Ishikawa (cell line): Measurements from ENCODE around the gene MED13L.
A peak's percentile ranks its signal among the peaks of the same experiment; 100 is the strongest.

Experiments
- CEBPB ChIP-seq: IDR thresholded peaks from 2 replicates; pipeline ENCODE4 v1.6.1; 2012
- CREB1 ChIP-seq: IDR thresholded peaks from 2 replicates; pipeline ENCODE4 v1.6.1; 2012; ENCODE audit warnings: low read depth
- EGR1 ChIP-seq: IDR thresholded peaks from 2 replicates; pipeline ENCODE4 v1.6.1; 2012
- EP300 ChIP-seq: IDR thresholded peaks from 2 replicates; pipeline ENCODE4 v1.6.1; 2012; ENCODE audit warnings: borderline replicate concordance
- FOXM1 ChIP-seq: IDR thresholded peaks from 2 replicates; pipeline ENCODE4 v1.6.1; 2012; ENCODE audit warnings: low read depth, borderline replicate concordance
- MAX ChIP-seq: IDR thresholded peaks from 2 replicates; pipeline ENCODE4 v1.6.1; 2012
- NFIC ChIP-seq: IDR thresholded peaks from 2 replicates; pipeline ENCODE4 v1.6.1; 2012
- RAD21 ChIP-seq: IDR thresholded peaks from 2 replicates; pipeline ENCODE4 v1.6.1; 2012; ENCODE audit warnings: low read depth
- REST ChIP-seq: IDR thresholded peaks from 2 replicates; pipeline ENCODE4 v1.6.1; 2012; ENCODE audit warnings: low read depth, mild to moderate bottlenecking
- TAF1 ChIP-seq: IDR thresholded peaks from 2 replicates; pipeline ENCODE4 v1.6.1; 2012; ENCODE audit warnings: low read depth, mild to moderate bottlenecking
- TCF12 ChIP-seq: IDR thresholded peaks from 2 replicates; pipeline ENCODE4 v1.6.1; 2012; ENCODE audit warnings: low read depth
- TEAD4 ChIP-seq: IDR thresholded peaks from 2 replicates; pipeline ENCODE4 v1.6.1; 2012
- USF1 ChIP-seq: IDR thresholded peaks from 2 replicates; pipeline ENCODE4 v1.6.1; 2012
- YY1 ChIP-seq: IDR thresholded peaks from 2 replicates; pipeline ENCODE4 v1.6.1; 2012; ENCODE audit warnings: low read depth
- ZBTB7A ChIP-seq: IDR thresholded peaks from 2 replicates; pipeline ENCODE4 v1.6.1; 2012; ENCODE audit warnings: low read depth

The MED13L gene

GRCh38 chr12:116122628-116123027 is 154.9 kb downstream of the MED13L start:
- TF ChIP-seq NFIC = no peak
- no peak for TF ChIP-seq EP300
- no peak for TF ChIP-seq FOXM1
- no peak for TF ChIP-seq TEAD4
- no peak for TF ChIP-seq RAD21
- TF ChIP-seq TAF1 = no peak
- TF ChIP-seq MAX = no peak
- no peak for TF ChIP-seq USF1
- TF ChIP-seq CEBPB = no peak
- TF ChIP-seq CREB1 = no peak
- no peak for TF ChIP-seq ZBTB7A
- TF ChIP-seq REST = no peak
- TF ChIP-seq TCF12 = no peak
- TF ChIP-seq EGR1 = no peak

- TF ChIP-seq REST = no peak
- TF ChIP-seq ZBTB7A = no peak
- TF ChIP-seq CEBPB = 0 out of 2 replicates have a peak, but pooled peaks have one; percentile 36
- TF ChIP-seq NFIC = no peak
Measured at GRCh38 chr12:116121453-116121871, 156.0 kb downstream of the MED13L start.

GRCh38 chr12:116116650-116117424 is 160.7 kb downstream of the MED13L start:
- TF ChIP-seq ZBTB7A = no peak
- no peak for TF ChIP-seq CREB1
- TF ChIP-seq FOXM1 = no peak
- no peak for TF ChIP-seq YY1
- TF ChIP-seq RAD21 = no peak
- TF ChIP-seq CEBPB = no peak
- TF ChIP-seq EP300 = no peak
- TF ChIP-seq MAX = no peak
- TF ChIP-seq TEAD4 = no peak
- TF ChIP-seq TCF12 = no peak
- TF ChIP-seq NFIC = no peak
- no peak for TF ChIP-seq REST
- TF ChIP-seq TAF1 = no peak
- no peak for TF ChIP-seq USF1
- no peak for TF ChIP-seq EGR1

- no peak for TF ChIP-seq USF1
- TF ChIP-seq EGR1 = no peak
- TF ChIP-seq CEBPB = no peak
- no peak for TF ChIP-seq MAX
- no peak for TF ChIP-seq NFIC
- TF ChIP-seq ZBTB7A = no peak
- TF ChIP-seq YY1 = no peak
Measured at GRCh38 chr12:116113398-116114130, 163.9 kb downstream of the MED13L start.
